ENCODE data around the gene ADARB2.

DNA sequence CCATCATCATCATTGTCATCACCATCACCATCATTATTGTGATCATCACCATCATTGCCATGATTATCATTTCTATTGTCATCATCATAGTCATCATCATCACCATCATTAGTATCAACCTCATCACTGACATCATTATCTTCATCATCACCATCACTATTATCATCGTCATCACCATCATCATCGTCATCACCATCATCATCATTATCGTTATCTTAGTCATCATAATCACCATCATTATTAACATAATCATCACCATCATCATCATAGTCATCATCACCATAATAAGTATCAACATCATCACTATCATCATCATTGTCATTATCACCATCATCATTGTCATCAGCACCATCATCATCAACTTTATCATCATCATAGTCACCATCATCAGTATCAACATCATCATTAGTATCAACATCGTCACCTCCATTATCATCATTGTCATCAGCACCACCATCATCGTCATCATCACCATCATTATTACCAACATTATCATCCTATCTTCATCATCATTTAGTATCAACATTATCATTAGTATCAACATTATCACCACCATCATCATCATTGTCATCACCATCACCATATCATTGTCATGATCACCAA is 241.3 kb downstream of the ADARB2 start:
- TF ChIP-seq, protein P1, sequence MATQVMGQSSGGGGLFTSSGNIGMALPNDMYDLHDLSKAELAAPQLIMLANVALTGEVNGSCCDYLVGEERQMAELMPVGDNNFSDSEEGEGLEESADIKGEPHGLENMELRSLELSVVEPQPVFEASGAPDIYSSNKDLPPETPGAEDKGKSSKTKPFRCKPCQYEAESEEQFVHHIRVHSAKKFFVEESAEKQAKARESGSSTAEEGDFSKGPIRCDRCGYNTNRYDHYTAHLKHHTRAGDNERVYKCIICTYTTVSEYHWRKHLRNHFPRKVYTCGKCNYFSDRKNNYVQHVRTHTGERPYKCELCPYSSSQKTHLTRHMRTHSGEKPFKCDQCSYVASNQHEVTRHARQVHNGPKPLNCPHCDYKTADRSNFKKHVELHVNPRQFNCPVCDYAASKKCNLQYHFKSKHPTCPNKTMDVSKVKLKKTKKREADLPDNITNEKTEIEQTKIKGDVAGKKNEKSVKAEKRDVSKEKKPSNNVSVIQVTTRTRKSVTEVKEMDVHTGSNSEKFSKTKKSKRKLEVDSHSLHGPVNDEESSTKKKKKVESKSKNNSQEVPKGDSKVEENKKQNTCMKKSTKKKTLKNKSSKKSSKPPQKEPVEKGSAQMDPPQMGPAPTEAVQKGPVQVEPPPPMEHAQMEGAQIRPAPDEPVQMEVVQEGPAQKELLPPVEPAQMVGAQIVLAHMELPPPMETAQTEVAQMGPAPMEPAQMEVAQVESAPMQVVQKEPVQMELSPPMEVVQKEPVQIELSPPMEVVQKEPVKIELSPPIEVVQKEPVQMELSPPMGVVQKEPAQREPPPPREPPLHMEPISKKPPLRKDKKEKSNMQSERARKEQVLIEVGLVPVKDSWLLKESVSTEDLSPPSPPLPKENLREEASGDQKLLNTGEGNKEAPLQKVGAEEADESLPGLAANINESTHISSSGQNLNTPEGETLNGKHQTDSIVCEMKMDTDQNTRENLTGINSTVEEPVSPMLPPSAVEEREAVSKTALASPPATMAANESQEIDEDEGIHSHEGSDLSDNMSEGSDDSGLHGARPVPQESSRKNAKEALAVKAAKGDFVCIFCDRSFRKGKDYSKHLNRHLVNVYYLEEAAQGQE (IDR thresholded peaks at IDR 0.05): no peak
- TF ChIP-seq, protein P2, sequence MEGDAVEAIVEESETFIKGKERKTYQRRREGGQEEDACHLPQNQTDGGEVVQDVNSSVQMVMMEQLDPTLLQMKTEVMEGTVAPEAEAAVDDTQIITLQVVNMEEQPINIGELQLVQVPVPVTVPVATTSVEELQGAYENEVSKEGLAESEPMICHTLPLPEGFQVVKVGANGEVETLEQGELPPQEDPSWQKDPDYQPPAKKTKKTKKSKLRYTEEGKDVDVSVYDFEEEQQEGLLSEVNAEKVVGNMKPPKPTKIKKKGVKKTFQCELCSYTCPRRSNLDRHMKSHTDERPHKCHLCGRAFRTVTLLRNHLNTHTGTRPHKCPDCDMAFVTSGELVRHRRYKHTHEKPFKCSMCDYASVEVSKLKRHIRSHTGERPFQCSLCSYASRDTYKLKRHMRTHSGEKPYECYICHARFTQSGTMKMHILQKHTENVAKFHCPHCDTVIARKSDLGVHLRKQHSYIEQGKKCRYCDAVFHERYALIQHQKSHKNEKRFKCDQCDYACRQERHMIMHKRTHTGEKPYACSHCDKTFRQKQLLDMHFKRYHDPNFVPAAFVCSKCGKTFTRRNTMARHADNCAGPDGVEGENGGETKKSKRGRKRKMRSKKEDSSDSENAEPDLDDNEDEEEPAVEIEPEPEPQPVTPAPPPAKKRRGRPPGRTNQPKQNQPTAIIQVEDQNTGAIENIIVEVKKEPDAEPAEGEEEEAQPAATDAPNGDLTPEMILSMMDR (IDR thresholded peaks at IDR 0.05; ENCODE audit: low read depth, low read length, missing input control): no peak
- TF ChIP-seq SP1 (IDR thresholded peaks at IDR 0.05) (no peak), JUND (IDR thresholded peaks at IDR 0.05) (no peak)
